Measurements from ENCODE around the gene EFNA1. TPM values are rescaled to one million over a fixed set of nuclear protein-coding genes. Genes with fewer than 3 reads are reported as not detected.

The EFNA1 gene
- total RNA-seq, 1 experiment from 2014 or later, result 6.5 TPM

GRCh38 chr1:155135415-155136028, 7.8 kb downstream of the EFNA1 start, which contains the start of gene SLC50A1 (continued):
- TF ChIP-seq ZNF532 (CRISPR knock-in tag; IDR thresholded peaks at IDR 0.05; ENCODE audit: borderline replicate concordance), result no peak
- TF ChIP-seq ZNF138 (CRISPR knock-in tag; conservative IDR thresholded peaks at IDR 0.05), result no peak
- TF ChIP-seq GTF2I (CRISPR knock-in tag; conservative IDR thresholded peaks at IDR 0.05), result no peak
- no peak for TF ChIP-seq ZNF416 (CRISPR knock-in tag; IDR thresholded peaks at IDR 0.05)
- peak; percentile 84 for TF ChIP-seq SP1 (CRISPR knock-in tag; conservative IDR thresholded peaks at IDR 0.05)
- no peak for TF ChIP-seq ATF2 (CRISPR knock-in tag; IDR thresholded peaks at IDR 0.05; ENCODE audit: borderline replicate concordance, low read depth)
- no peak for TF ChIP-seq FOXJ3 (CRISPR knock-in tag; IDR thresholded peaks at IDR 0.05; ENCODE audit: borderline replicate concordance)
- no peak for TF ChIP-seq CREB1 (CRISPR knock-in tag; IDR thresholded peaks at IDR 0.05)
- TF ChIP-seq SMAD3 (CRISPR knock-in tag; IDR thresholded peaks at IDR 0.05; ENCODE audit: borderline replicate concordance), result peak; percentile 58; the same call in 1 of the 2 replicates
- TF ChIP-seq MAX (CRISPR knock-in tag; IDR thresholded peaks at IDR 0.05), result peak; percentile 26; the same call in 1 of the 2 replicates
- 0 out of 2 replicates have a peak, but pooled peaks have one; percentile 31 for TF ChIP-seq MYBL2 (CRISPR knock-in tag; IDR thresholded peaks at IDR 0.05)
- no peak for TF ChIP-seq ZNF396 (CRISPR knock-in tag; IDR thresholded peaks at IDR 0.05; ENCODE audit: borderline replicate concordance)
- TF ChIP-seq NR2C2 (CRISPR knock-in tag; IDR thresholded peaks at IDR 0.05), result no peak
- no peak for TF ChIP-seq ZNF281 (CRISPR knock-in tag; IDR thresholded peaks at IDR 0.05)
- TF ChIP-seq MXD4 (CRISPR knock-in tag; IDR thresholded peaks at IDR 0.05; ENCODE audit: borderline replicate concordance), result no peak
- TF ChIP-seq USF1 (CRISPR knock-in tag; IDR thresholded peaks at IDR 0.05), result no peak
- no peak for TF ChIP-seq PREB (CRISPR knock-in tag; IDR thresholded peaks at IDR 0.05; ENCODE audit: borderline replicate concordance)
- peak; percentile 80 for TF ChIP-seq PRDM15 (CRISPR knock-in tag; IDR thresholded peaks at IDR 0.05)
- no peak for TF ChIP-seq E2F1 (CRISPR knock-in tag; IDR thresholded peaks at IDR 0.05)
- no peak for TF ChIP-seq ATF3 (CRISPR knock-in tag; conservative IDR thresholded peaks at IDR 0.05)
- TF ChIP-seq ZBTB43 (CRISPR knock-in tag; IDR thresholded peaks at IDR 0.05), result no peak

All from WTC11 (cell line).